CD8-positive, alpha-beta memory T cell (primary cell): ENCODE measurements around the gene CRYBA2. TPM values are rescaled to one million over a fixed set of nuclear protein-coding genes. Genes with fewer than 3 reads are reported as not detected.

Experiments used
- CTCF ChIA-PET: fragments of 350-600 bp; sonication (Branson Sonifier 250); formaldehyde crosslinking; loops from one replicate; lab custom pipeline; 2021; ENCODE audit warnings: antibody characterized with exemption; lab: Charles Lee
- POLR2A ChIA-PET: fragments of 350-600 bp; sonication (Branson Sonifier 250); formaldehyde crosslinking; loops from one replicate; lab custom pipeline; 2021; ENCODE audit warnings: antibody characterized with exemption; lab: Charles Lee
- DNase-seq, 5 donors: peaks; one replicate each; pipeline versions ENCODE4 v3.0.0 to v3.0.0-alpha.2; 2020 to 2022; ENCODE audit warnings: mixed read lengths in 1 of 5
- H3K27ac ChIP-seq: one replicate; pipeline ENCODE4 v1.7.0; 2013; ENCODE audit warnings: low read depth, mild to moderate bottlenecking, low read length, moderate library complexity
- H3K27me3 ChIP-seq: 2 replicates; pipeline ENCODE4 v1.7.0; 2013; ENCODE audit warnings: low read length, mild to moderate bottlenecking; ENCODE audit not compliant: insufficient read depth, poor library complexity, severe bottlenecking
- H3K36me3 ChIP-seq: 2 replicates; pipeline ENCODE4 v1.7.0; 2013; ENCODE audit warnings: mild to moderate bottlenecking, low read length, moderate library complexity; ENCODE audit not compliant: insufficient read depth
- H3K4me1 ChIP-seq: 2 replicates; pipeline ENCODE4 v1.7.0; 2013; ENCODE audit warnings: mild to moderate bottlenecking, low read length, moderate library complexity; ENCODE audit not compliant: insufficient read depth
- H3K4me3 ChIP-seq: 2 replicates; pipeline ENCODE4 v1.7.0; 2013; ENCODE audit warnings: mild to moderate bottlenecking, low read length
- H3K9me3 ChIP-seq: 2 replicates; pipeline ENCODE4 v1.7.0; 2013; ENCODE audit warnings: mild to moderate bottlenecking, low read length
- H3K27ac Mint-ChIP-seq, 8 donors: one replicate each; pipeline ENCODE4 v1.8.0; 2020 to 2021; ENCODE audit warnings: mixed read lengths in 8 of 8, mild to moderate bottlenecking in 6 of 8, inconsistent platforms in 3 of 8, moderate library complexity in 3 of 8
- H3K27me3 Mint-ChIP-seq, 2 donors: one replicate each; pipeline ENCODE4 v1.8.0; 2020 to 2021; ENCODE audit warnings: mixed read lengths in 2 of 2, mild to moderate bottlenecking in 1 of 2, moderate library complexity in 1 of 2
- H3K36me3 Mint-ChIP-seq, 3 donors: one replicate each; pipeline ENCODE4 v1.8.0; 2020 to 2021; ENCODE audit warnings: mixed read lengths in 3 of 3, inconsistent platforms in 1 of 3, mild to moderate bottlenecking in 1 of 3
- H3K4me1 Mint-ChIP-seq, 3 donors: one replicate each; pipeline ENCODE4 v1.8.0; 2020 to 2021; ENCODE audit warnings: mixed read lengths in 3 of 3, inconsistent platforms in 1 of 3, mild to moderate bottlenecking in 1 of 3
- H3K4me3 Mint-ChIP-seq, 7 donors: one replicate each; pipeline ENCODE4 v1.8.0; 2020 to 2021; ENCODE audit warnings: mixed read lengths in 7 of 7, mild to moderate bottlenecking in 6 of 7, moderate library complexity in 4 of 7, inconsistent platforms in 2 of 7
- H3K9me3 Mint-ChIP-seq, 5 donors: one replicate each; pipeline ENCODE4 v1.8.0; 2020 to 2022; ENCODE audit warnings: mixed read lengths in 5 of 5, mild to moderate bottlenecking in 3 of 5, moderate library complexity in 2 of 5, inconsistent platforms in 1 of 5
- polyA plus RNA-seq: library from polyadenylated mRNA; unstranded; fragments of 300-500 nt; fragmentation: Illumina TruSeq; gene quantifications from one replicate; pipeline ENCODE4 v1.2.3, GENCODE V29; 2021
- total RNA-seq, 2 experiments: library from RNA; stranded (reverse); gene quantifications; one replicate each; pipeline ENCODE4 v1.2.3, GENCODE V29; 2021

The CRYBA2 gene
- total and polyA plus RNA-seq, 3 experiments from 2014 or later = not detected

DNA sequence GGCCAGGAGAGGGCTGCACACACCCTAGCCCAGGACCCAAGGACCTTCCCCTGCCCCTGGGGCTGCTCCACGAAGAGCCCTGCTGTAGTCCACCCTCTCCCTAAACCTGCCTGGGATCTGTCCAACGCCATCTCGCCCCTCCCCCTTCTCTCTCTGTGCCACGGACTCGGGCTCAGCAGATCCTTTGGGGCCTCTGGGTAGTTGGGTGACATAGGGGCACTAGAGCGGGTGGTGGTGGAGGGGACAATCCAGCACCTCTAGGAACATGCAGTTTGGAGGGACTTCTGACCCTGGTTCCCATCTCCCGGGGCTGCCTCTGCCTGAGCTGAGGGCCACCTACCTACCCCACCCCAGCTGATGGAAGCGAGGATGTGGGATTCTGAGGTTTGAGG lies 7.3 kb upstream of the CRYBA2 start:
- H3K36me3 ChIP-seq = no peaks in the 10 kb centered on the region
- POLR2A ChIA-PET = no interaction called here
- H3K4me1 ChIP-seq = peaks cover 23% of the 10 kb centered on the region
- CTCF ChIA-PET = interaction anchor here (2.0 kb wide), 1 partner anchor 20 kb away, joined by 8 read pairs; no protein-coding TSS in a partner anchor
- no peak overlapping the region for H3K27ac Mint-ChIP-seq
- peaks cover 53% of the 10 kb centered on the region for H3K27me3 ChIP-seq
- no peaks in the 10 kb centered on the region for H3K9me3 Mint-ChIP-seq
- H3K4me1 Mint-ChIP-seq = peaks cover 8 to 30% (median 18%) of the 10 kb centered on the region in 3 donors
- no peak overlapping the region for H3K4me3 ChIP-seq
- no peak for DNase-seq
- no peak overlapping the region for H3K27ac ChIP-seq
- peak overlapping the region in 3 of 7 donors; percentile 28 to 41 (median 40) for H3K4me3 Mint-ChIP-seq
- peaks cover 58 to 74% of the 10 kb centered on the region in 2 donors for H3K27me3 Mint-ChIP-seq
- H3K9me3 ChIP-seq = no peaks in the 10 kb centered on the region
- H3K36me3 Mint-ChIP-seq = no peaks in the 10 kb centered on the region

DNA sequence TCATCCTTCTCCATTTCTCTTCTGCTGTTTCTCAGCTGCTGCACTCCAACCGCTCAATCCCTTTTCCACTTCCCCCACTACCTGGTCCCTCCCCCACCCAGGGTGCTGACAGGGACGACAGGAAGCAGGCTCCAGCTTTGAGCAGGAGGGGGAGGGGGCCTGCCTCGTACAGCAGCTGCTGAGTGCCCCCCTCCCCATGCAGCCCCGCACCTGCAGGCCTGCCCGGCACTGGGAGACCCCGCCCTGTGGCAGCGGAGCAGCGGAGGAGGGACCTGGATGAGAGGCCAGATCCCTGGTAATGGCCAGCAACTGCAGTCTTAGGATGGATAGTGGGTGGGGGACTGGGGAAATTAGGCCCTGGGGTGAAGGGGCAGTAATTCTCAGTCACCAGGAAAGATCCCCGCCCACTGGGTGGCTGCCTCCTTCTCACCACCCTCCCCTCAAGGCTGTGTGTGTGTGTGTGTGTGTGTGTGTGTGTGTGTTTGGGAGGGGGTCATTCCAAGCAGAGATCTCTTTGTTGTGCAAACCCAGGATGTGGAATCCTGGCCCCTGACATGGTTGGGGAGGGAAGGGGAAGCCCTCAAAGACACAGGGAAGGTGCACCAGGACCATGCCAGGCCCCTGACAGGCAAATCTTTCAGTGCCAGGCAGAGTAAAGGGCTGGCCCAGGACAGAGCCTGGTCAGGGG lies 6.8 kb upstream of the CRYBA2 start:
- no peak overlapping the region for H3K4me3 Mint-ChIP-seq
- H3K27ac Mint-ChIP-seq = no peak overlapping the region
- Histone ChIP-seq H3K27me3 (peaks cover 56% of the 10 kb centered on the region), H3K36me3 (no peaks in the 10 kb centered on the region), H3K27ac (no peak overlapping the region), H3K4me3 (no peak overlapping the region), H3K4me1 (peaks cover 23% of the 10 kb centered on the region), H3K9me3 (no peaks in the 10 kb centered on the region)
- ChIA-PET CTCF (no interaction called here), POLR2A (no interaction called here)
- H3K9me3 Mint-ChIP-seq = no peaks in the 10 kb centered on the region
- H3K27me3 Mint-ChIP-seq = peaks cover 59 to 74% of the 10 kb centered on the region in 2 donors
- no peak for DNase-seq
- peaks cover 8 to 34% (median 22%) of the 10 kb centered on the region in 3 donors for H3K4me1 Mint-ChIP-seq
- H3K36me3 Mint-ChIP-seq = no peaks in the 10 kb centered on the region

DNA sequence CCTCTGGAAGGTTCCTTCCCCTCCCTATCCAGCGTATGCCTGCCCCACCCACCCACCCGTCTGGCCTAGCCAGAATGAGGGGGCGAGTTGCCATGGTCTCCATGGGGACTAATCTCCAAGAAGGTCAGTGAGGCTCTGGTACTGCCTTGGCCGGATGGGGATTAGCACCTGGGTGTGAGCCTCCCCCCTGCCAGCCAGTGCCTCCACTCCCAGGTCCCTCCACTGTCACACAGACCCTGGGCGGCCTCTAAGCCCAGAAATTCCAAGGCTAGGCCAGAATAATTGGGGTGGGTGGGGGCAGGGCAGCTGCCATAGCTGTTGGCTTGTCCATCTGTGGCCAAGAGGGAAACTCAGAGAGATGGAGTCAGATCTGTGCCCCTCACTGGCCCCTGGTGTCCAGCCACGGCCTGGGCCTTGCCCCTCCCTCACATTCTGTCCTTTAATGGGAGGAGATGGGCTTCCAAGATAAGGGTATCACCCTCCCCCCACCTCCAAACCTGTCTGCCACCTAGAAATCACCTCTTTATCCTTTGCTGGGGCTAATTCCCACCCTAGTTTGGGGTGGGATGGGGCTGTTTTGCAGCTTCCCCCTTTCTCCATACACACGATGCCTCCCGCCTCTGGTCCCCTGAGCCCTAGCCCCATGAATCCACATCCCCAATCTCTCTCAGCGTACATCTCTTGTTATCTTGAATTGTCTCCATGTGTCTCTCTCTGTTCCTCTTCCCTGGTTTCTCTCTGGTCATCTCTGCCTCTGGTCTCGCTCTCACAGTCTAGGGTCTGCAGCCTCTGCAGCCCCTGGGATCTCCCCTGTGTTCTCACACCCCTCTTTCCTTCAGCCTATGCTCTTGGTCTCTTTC lies 6.0 kb upstream of the CRYBA2 start:
- Histone ChIP-seq H3K4me1 (peaks cover 23% of the 10 kb centered on the region), H3K27me3 (peaks cover 56% of the 10 kb centered on the region), H3K4me3 (no peak overlapping the region), H3K36me3 (no peaks in the 10 kb centered on the region), H3K27ac (no peak overlapping the region), H3K9me3 (no peaks in the 10 kb centered on the region)
- Mint-ChIP-seq H3K27me3 (peaks cover 60 to 73% of the 10 kb centered on the region in 2 donors), H3K4me1 (peaks cover 8 to 34% (median 22%) of the 10 kb centered on the region in 3 donors), H3K36me3 (no peaks in the 10 kb centered on the region), H3K9me3 (no peaks in the 10 kb centered on the region), H3K27ac (no peak overlapping the region), H3K4me3 (no peak overlapping the region)
- no peak for DNase-seq
- CTCF ChIA-PET = interaction anchor here (1.5 kb wide), 1 partner anchor 19 kb away, joined by 4 read pairs; no protein-coding TSS in a partner anchor
- POLR2A ChIA-PET = no interaction called here

DNA sequence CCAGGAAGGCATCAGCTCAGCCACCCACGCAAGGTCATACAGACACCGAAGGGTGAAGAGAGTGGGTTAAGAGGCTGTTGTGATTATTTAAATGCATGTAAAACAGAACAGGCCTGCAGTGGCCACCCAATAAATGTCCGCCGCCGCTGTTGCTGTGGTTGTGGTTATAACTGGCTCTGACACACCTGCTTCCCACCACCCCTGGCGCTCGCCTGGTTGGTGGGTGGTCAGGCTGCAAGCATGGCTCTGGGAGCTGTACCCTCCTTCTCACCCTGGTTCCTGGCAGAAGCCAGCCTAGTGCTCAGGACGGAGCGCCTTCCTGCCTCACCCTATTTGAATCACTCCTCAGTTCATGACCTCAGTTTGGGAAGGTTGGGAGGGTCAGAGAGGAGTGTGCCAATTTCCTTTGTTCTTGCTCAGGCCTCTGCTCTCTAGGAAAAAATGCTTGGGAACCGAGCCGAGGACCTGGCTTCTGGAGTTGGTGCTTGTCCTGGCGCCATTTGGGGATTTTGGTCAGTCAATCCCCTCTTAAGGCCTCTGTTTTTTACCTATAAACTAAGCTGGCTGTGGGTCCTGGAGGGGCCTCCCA lies 5.3 kb upstream of the CRYBA2 start:
- Mint-ChIP-seq H3K27me3 (peaks cover 57 to 73% of the 10 kb centered on the region in 2 donors), H3K36me3 (no peaks in the 10 kb centered on the region), H3K27ac (no peak overlapping the region), H3K4me3 (no peak overlapping the region), H3K4me1 (peaks cover 8 to 38% (median 16%) of the 10 kb centered on the region in 3 donors), H3K9me3 (no peaks in the 10 kb centered on the region)
- ChIA-PET CTCF (interaction anchor here (1.5 kb wide), 1 partner anchor 18 kb away, joined by 4 read pairs; no protein-coding TSS in a partner anchor), POLR2A (no interaction called here)
- no peaks in the 10 kb centered on the region for H3K36me3 ChIP-seq
- H3K27me3 ChIP-seq = peaks cover 51% of the 10 kb centered on the region
- DNase-seq = no peak
- H3K4me1 ChIP-seq = peaks cover 28% of the 10 kb centered on the region
- H3K4me3 ChIP-seq = no peak overlapping the region
- H3K27ac ChIP-seq = no peak overlapping the region
- H3K9me3 ChIP-seq = no peaks in the 10 kb centered on the region

DNA sequence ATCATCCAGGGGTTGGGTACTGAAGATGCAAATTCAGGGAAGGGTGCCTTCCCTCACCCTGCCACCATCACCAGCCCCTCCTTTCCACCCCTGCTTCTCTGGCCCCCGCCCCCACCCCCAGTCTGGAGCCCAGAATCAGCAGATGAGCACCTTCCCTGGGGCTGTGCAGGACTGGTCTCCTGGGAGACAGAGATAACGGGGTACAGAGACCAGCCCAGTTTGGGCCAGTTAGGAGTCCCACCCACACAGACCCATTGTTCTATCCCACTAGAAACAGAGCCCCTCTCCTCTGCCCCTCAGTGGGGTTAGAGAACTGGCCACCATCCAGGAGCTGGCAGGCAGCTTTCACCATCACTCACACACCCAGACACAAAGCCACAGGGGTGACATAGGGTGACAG lies 4.5 kb upstream of the CRYBA2 start:
- no peak overlapping the region for H3K27ac ChIP-seq
- ChIA-PET CTCF (interaction anchor here (1.5 kb wide), 1 partner anchor 18 kb away, joined by 4 read pairs; no protein-coding TSS in a partner anchor), POLR2A (no interaction called here)
- Mint-ChIP-seq H3K4me1 (peaks cover 4 to 33% (median 10%) of the 10 kb centered on the region in 3 donors), H3K9me3 (no peaks in the 10 kb centered on the region), H3K27ac (peak overlapping the region in 2 of 8 donors; percentile 19 to 31), H3K27me3 (peaks cover 53 to 69% of the 10 kb centered on the region in 2 donors), H3K4me3 (no peak overlapping the region), H3K36me3 (no peaks in the 10 kb centered on the region)
- H3K36me3 ChIP-seq = no peaks in the 10 kb centered on the region
- H3K27me3 ChIP-seq = peaks cover 44% of the 10 kb centered on the region
- H3K9me3 ChIP-seq = no peaks in the 10 kb centered on the region
- peaks cover 22% of the 10 kb centered on the region for H3K4me1 ChIP-seq
- no peak overlapping the region for H3K4me3 ChIP-seq
- no peak for DNase-seq

DNA sequence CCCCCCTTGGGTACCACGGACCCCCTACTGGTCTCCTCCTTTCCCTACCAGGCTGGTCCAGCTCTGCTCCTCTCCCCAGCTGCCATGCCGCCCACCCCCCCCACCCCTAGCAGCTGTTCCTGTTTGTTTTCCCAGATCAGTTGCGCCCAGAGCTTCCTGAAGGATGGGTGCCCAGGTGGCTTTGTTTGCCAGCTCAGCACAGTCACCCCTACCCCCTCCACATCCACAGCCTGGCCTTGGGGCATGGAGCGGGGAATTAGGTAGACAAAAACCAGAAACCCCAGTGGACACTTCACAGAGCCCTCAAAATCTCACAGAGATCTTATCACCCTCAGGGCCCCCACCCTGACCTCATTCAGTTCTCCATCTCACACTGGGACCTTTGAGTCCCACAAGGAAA lies 3.7 kb upstream of the CRYBA2 start:
- ChIA-PET CTCF (interaction anchor here (1.2 to 3.9 kb wide), 3 partner anchors 16 to 298 kb away, joined by 5 to 28 read pairs (median 5); no protein-coding TSS in a partner anchor), POLR2A (no interaction called here)
- Histone ChIP-seq H3K4me1 (peaks cover 14% of the 10 kb centered on the region), H3K9me3 (no peaks in the 10 kb centered on the region), H3K4me3 (no peak overlapping the region), H3K36me3 (no peaks in the 10 kb centered on the region), H3K27me3 (peaks cover 44% of the 10 kb centered on the region), H3K27ac (no peak overlapping the region)
- peak overlapping the region in 1 of 7 donors; percentile 18 for H3K4me3 Mint-ChIP-seq
- H3K9me3 Mint-ChIP-seq = no peaks in the 10 kb centered on the region
- no peak for DNase-seq
- H3K27me3 Mint-ChIP-seq = peaks cover 58 to 72% of the 10 kb centered on the region in 2 donors
- no peaks in the 10 kb centered on the region for H3K36me3 Mint-ChIP-seq
- H3K27ac Mint-ChIP-seq = no peak overlapping the region
- H3K4me1 Mint-ChIP-seq = peaks cover 2 to 26% (median 7%) of the 10 kb centered on the region in 3 donors

DNA sequence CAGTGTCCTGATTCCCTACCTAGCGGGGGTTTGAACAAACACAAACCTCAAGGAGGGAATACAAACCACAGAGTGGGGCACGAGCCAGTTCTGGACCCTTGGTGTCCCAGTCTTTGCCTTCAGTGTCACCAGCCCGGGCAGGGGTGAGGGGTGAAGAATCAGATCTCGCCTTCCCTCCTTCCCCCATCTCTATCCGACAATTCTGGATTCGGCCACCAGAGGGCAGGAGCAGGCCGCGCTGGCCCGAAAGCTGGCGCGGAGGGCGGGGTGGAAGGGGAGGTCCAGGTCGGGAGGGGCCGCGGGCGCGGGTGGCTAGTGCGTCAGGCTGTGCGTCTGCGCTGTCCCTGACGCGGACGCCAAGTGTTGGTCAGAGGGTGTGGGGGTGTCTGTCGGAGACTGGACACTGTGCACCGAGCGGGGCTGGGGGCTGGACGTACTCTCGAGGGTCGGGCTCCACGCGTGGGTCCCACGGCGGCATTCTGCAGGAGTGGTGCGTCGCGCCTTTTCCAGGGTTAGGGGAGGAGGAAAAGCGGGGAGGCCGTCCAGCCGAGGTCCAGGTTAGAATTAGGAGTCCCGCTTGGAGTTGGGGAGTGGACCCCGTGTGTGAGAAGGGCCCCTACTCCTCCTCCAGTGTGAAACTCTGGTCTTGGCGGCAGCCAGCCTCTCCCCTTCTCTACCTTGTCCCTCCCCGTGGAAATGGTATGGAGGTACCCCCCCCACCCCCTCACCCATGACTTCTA lies 2.9 kb upstream of the CRYBA2 start:
- H3K36me3 Mint-ChIP-seq = no peaks in the 10 kb centered on the region
- Histone ChIP-seq H3K36me3 (no peaks in the 10 kb centered on the region), H3K4me3 (no peak overlapping the region), H3K4me1 (peaks cover 12% of the 10 kb centered on the region), H3K27me3 (peaks cover 50% of the 10 kb centered on the region), H3K27ac (no peak overlapping the region), H3K9me3 (no peaks in the 10 kb centered on the region)
- peaks cover 65 to 80% of the 10 kb centered on the region in 2 donors for H3K27me3 Mint-ChIP-seq
- H3K4me1 Mint-ChIP-seq = peaks cover 2 to 27% (median 7%) of the 10 kb centered on the region in 3 donors
- ChIA-PET POLR2A (no interaction called here), CTCF (interaction anchor here (0.5 to 3.9 kb wide), 9 partner anchors 11 to 299 kb away, joined by 3 to 28 read pairs (median 5); no protein-coding TSS in a partner anchor)
- peak; percentile 60 to 79 (median 63) for DNase-seq
- peak overlapping the region in 3 of 7 donors; percentile 39 to 48 (median 44) for H3K4me3 Mint-ChIP-seq
- no peaks in the 10 kb centered on the region for H3K9me3 Mint-ChIP-seq
- peak overlapping the region in 1 of 8 donors; percentile 39 for H3K27ac Mint-ChIP-seq
